Neural progenitor cell (in vitro differentiated cells): Measurements from ENCODE around the gene BTBD18. TPM values are rescaled to one million over a fixed set of nuclear protein-coding genes. Genes with fewer than 3 reads are reported as not detected.
"Not testable (repeated sequence)": the region's sequence is repeated elsewhere in the genome, so short reads cannot be mapped to it uniquely, and the experiment has no call there.

Experiments used
- DNase-seq: peaks from one replicate; pipeline ENCODE4 v3.0.0-alpha.2; 2016; ENCODE audit warnings: low spot score
- H2AFZ ChIP-seq: fragments of 200-600 bp; sonication (generic); replicated peaks from 2 replicates; pipeline ENCODE4 v1.6.1; 2016; ENCODE audit warnings: antibody characterized with exemption
- H3F3A ChIP-seq: fragments of 200-600 bp; sonication (generic); 2 replicates; pipeline ENCODE4 v1.6.1; 2016; ENCODE audit warnings: antibody characterized with exemption, low read depth
- H3K27ac ChIP-seq: fragments of 200-600 bp; sonication (generic); 2 replicates; pipeline ENCODE4 v1.5.1; 2016; ENCODE audit warnings: mild to moderate bottlenecking
- H3K27me3 ChIP-seq: fragments of 200-600 bp; sonication (generic); 2 replicates; pipeline ENCODE4 v1.6.1; 2016; ENCODE audit warnings: mild to moderate bottlenecking, moderate library complexity
- H3K36me3 ChIP-seq: fragments of 200-600 bp; sonication (generic); 2 replicates; pipeline ENCODE4 v1.5.1; 2016
- H3K4me1 ChIP-seq: fragments of 200-600 bp; sonication (generic); 2 replicates; pipeline ENCODE4 v1.6.1; 2016; ENCODE audit warnings: mixed run types
- H3K4me2 ChIP-seq: fragments of 200-600 bp; sonication (generic); 2 replicates; pipeline ENCODE4 v1.6.1; 2016
- H3K4me3 ChIP-seq: fragments of 200-600 bp; sonication (generic); 2 replicates; pipeline ENCODE4 v1.5.1; 2016
- H3K79me2 ChIP-seq: fragments of 200-600 bp; sonication (generic); 2 replicates; pipeline ENCODE4 v1.6.1; 2016; ENCODE audit warnings: low read depth
- H3K9ac ChIP-seq: fragments of 200-600 bp; sonication (generic); 2 replicates; pipeline ENCODE4 v1.6.1; 2016
- H3K9me3 ChIP-seq: fragments of 200-600 bp; sonication (generic); 2 replicates; pipeline ENCODE4 v1.5.1; 2016; ENCODE audit warnings: low read depth
- H4K20me1 ChIP-seq: fragments of 200-600 bp; sonication (generic); 2 replicates; pipeline ENCODE4 v1.6.1; 2016; ENCODE audit warnings: low read depth
- H3K27ac Mint-ChIP-seq: 3 replicates; pipeline ENCODE4 v1.8.0; 2021; ENCODE audit warnings: mixed read lengths
- H3K27me3 Mint-ChIP-seq: 2 replicates; pipeline ENCODE4 v1.8.0; 2022; ENCODE audit warnings: low read depth, mild to moderate bottlenecking, inconsistent platforms, moderate library complexity, mixed read lengths; ENCODE audit not compliant: insufficient read depth
- H3K36me3 Mint-ChIP-seq: 3 replicates; pipeline ENCODE4 v1.8.0; 2021; ENCODE audit warnings: mixed read lengths
- H3K4me1 Mint-ChIP-seq: 3 replicates; pipeline ENCODE4 v1.8.0; 2021; ENCODE audit warnings: mixed read lengths
- H3K4me3 Mint-ChIP-seq: 3 replicates; pipeline ENCODE4 v1.8.0; 2021; ENCODE audit warnings: mild to moderate bottlenecking, moderate library complexity, mixed read lengths
- H3K9me3 Mint-ChIP-seq: 3 replicates; pipeline ENCODE4 v1.8.0; 2020; ENCODE audit warnings: mixed read lengths
- CTCF ChIP-seq: fragments of 200-600 bp; sonication (generic); IDR thresholded peaks from 2 replicates; pipeline ENCODE4 v1.5.1; 2017; ENCODE audit warnings: antibody characterized with exemption, mild to moderate bottlenecking
- EZH2 ChIP-seq: fragments of 200-600 bp; sonication (generic); IDR thresholded peaks from 2 replicates; pipeline ENCODE4 v1.6.1; 2017; ENCODE audit warnings: antibody characterized with exemption, mild to moderate bottlenecking, moderate library complexity
- EZH2phosphoT487 ChIP-seq: fragments of 200-600 bp; sonication (generic); IDR thresholded peaks from 2 replicates; pipeline ENCODE4 v1.6.1; 2017; ENCODE audit warnings: antibody characterized with exemption
- total RNA-seq: library from RNA; depleted of rRNA; stranded (reverse); fragments of >200 nt; gene quantifications from 2 replicates; pipeline ENCODE4 v1.2.3, GENCODE V29; 2015; ENCODE audit warnings: low replicate concordance

Gene BTBD18
- total RNA-seq, 1 donor from 2014 or later = not detected

- no peak overlapping the region for H3K27ac Mint-ChIP-seq
- Histone ChIP-seq H3K27me3 (no peaks in the 10 kb centered on the region), H3K4me3 (no peak overlapping the region), H3K4me2 (no peak overlapping the region), H3K27ac (no peak overlapping the region), H3K9ac (no peak overlapping the region), H3K9me3 (no peaks in the 10 kb centered on the region), H4K20me1 (peaks cover 8% of the 10 kb centered on the region), H3K36me3 (no peaks in the 10 kb centered on the region), H3F3A (peaks cover 13% of the 10 kb centered on the region), H3K4me1 (peaks cover 8% of the 10 kb centered on the region), H3K79me2 (peaks cover 88% of the 10 kb centered on the region), H2AFZ (no peak overlapping the region)
- no peaks in the 10 kb centered on the region for H3K27me3 Mint-ChIP-seq
- H3K4me3 Mint-ChIP-seq = no peak overlapping the region
- DNase-seq = no peak
- H3K36me3 Mint-ChIP-seq = peaks cover 9% of the 10 kb centered on the region
- no peaks in the 10 kb centered on the region for H3K4me1 Mint-ChIP-seq
- TF ChIP-seq EZH2phosphoT487 (no peak), EZH2 (no peak), CTCF (no peak)
- H3K9me3 Mint-ChIP-seq = no peaks in the 10 kb centered on the region
Measured at GRCh38 chr11:57727185-57727584, 24.4 kb downstream of the BTBD18 start.

GRCh38 chr11:57716726-57717125, 34.9 kb downstream of the BTBD18 start:
- H3K9ac ChIP-seq, H3K9me3 ChIP-seq, H3K27me3 Mint-ChIP-seq, H3K27me3 ChIP-seq, H4K20me1 ChIP-seq, H2AFZ ChIP-seq, H3K4me3 Mint-ChIP-seq, H3F3A ChIP-seq, H3K27ac ChIP-seq, DNase-seq, H3K9me3 Mint-ChIP-seq, H3K4me3 ChIP-seq, H3K4me2 ChIP-seq, H3K36me3 ChIP-seq, H3K27ac Mint-ChIP-seq, H3K4me1 ChIP-seq: not testable (repeated sequence)
- H3K79me2 ChIP-seq = peaks cover 73% of the 10 kb centered on the region
- peaks cover 15% of the 10 kb centered on the region for H3K4me1 Mint-ChIP-seq
- peaks cover 18% of the 10 kb centered on the region for H3K36me3 Mint-ChIP-seq

GRCh38 chr11:57713835-57714234, 37.8 kb downstream of the BTBD18 start:
- no peak overlapping the region for H3K27ac Mint-ChIP-seq

More at GRCh38 chr11:57713835-57714234, 37.8 kb downstream of the BTBD18 start:
- TF ChIP-seq EZH2phosphoT487 (no peak), CTCF (no peak), EZH2 (no peak)
- Histone ChIP-seq H3K79me2 (peaks cover 64% of the 10 kb centered on the region), H4K20me1 (peaks cover 15% of the 10 kb centered on the region), H3K4me2 (peak overlapping the region; percentile 97), H3K27me3 (no peaks in the 10 kb centered on the region), H3F3A (peaks cover 12% of the 10 kb centered on the region), H3K36me3 (no peaks in the 10 kb centered on the region), H2AFZ (no peak overlapping the region), H3K4me3 (peak overlapping the region; percentile 98), H3K4me1 (peaks cover 12% of the 10 kb centered on the region), H3K9ac (no peak overlapping the region), H3K27ac (no peak overlapping the region), H3K9me3 (no peaks in the 10 kb centered on the region)
- Mint-ChIP-seq H3K27me3 (peaks cover 2% of the 10 kb centered on the region), H3K4me3 (peak overlapping the region; percentile 99), H3K4me1 (peaks cover 24% of the 10 kb centered on the region), H3K36me3 (peaks cover 16% of the 10 kb centered on the region), H3K9me3 (peaks cover 9% of the 10 kb centered on the region)
- no peak for DNase-seq
